IMR-90 (cell line): Measurements from ENCODE around the gene COX14. TPM values are rescaled to one million over a fixed set of nuclear protein-coding genes. Genes with fewer than 3 reads are reported as not detected.

Experiments used
- ATAC-seq: fragments of 200-7000 bp; cut with Tn5 transposase; 2 replicates; pipeline ENCODE4 v1.9.1; 2020; ENCODE audit warnings: low read depth, mild to moderate bottlenecking, moderate library complexity
- BruUV-seq: library from RNA; stranded (reverse); fragments of 400-500 nt; replicated peaks from 2 replicates; lab custom pipeline; 2021; lab: Mats Ljungman, UMichigan
- CTCF ChIA-PET: fragments of 300-600 bp; formaldehyde crosslinking; extraction: SDS; loops from one replicate; lab custom pipeline; 2021; ENCODE audit warnings: antibody characterized with exemption; lab: Yijun Ruan, JAX
- POLR2A ChIA-PET: fragments of 300-600 bp; sonication (Branson Sonifier 250); formaldehyde crosslinking; loops from one replicate; lab custom pipeline; 2022; ENCODE audit warnings: antibody characterized with exemption; ENCODE audit not compliant: unreplicated experiment; lab: Charles Lee
- DNase-seq: peaks from one replicate; pipeline ENCODE4 v3.0.0; 2013
- H2AFZ ChIP-seq: replicated peaks from 2 replicates; pipeline ENCODE3; 2013; ENCODE audit warnings: low read length, mild to moderate bottlenecking; ENCODE audit not compliant: poor library complexity
- H2AK5ac ChIP-seq: 2 replicates; pipeline ENCODE4 v1.6.1; 2013; ENCODE audit warnings: low read depth, low read length, inconsistent platforms
- H2AK9ac ChIP-seq: replicated peaks from 2 replicates; pipeline ENCODE3; 2013; ENCODE audit warnings: mild to moderate bottlenecking, low read depth, low read length, moderate library complexity; ENCODE audit not compliant: poor library complexity
- H2BK120ac ChIP-seq: 2 replicates; pipeline ENCODE4 v1.6.1; 2013; ENCODE audit warnings: low read depth, low read length, inconsistent platforms
- H2BK15ac ChIP-seq: 3 replicates; pipeline ENCODE4 v1.6.1; 2013; ENCODE audit warnings: low read depth, low read length, inconsistent platforms
- H2BK20ac ChIP-seq: 2 replicates; pipeline ENCODE4 v1.6.1; 2013; ENCODE audit warnings: low read depth, mild to moderate bottlenecking, inconsistent platforms, low read length, moderate library complexity
- H2BK5ac ChIP-seq: 2 replicates; pipeline ENCODE4 v1.6.1; 2013; ENCODE audit warnings: mild to moderate bottlenecking, low read depth, low read length, inconsistent platforms; ENCODE audit not compliant: poor library complexity, severe bottlenecking
- H3K14ac ChIP-seq: replicated peaks from 2 replicates; pipeline ENCODE4 v1.6.1; 2013; ENCODE audit warnings: low read depth, low read length, inconsistent platforms
- H3K18ac ChIP-seq: 2 replicates; pipeline ENCODE4 v1.6.1; 2013; ENCODE audit warnings: low read depth, low read length, control low read depth
- H3K23ac ChIP-seq: 2 replicates; pipeline ENCODE4 v1.6.1; 2013; ENCODE audit warnings: low read depth, low read length, inconsistent platforms
- H3K27ac ChIP-seq: 2 replicates; pipeline ENCODE4 v1.5.1; 2013; ENCODE audit warnings: mild to moderate bottlenecking, control low read depth, low read length; ENCODE audit not compliant: insufficient read depth
- H3K27me3 ChIP-seq: 2 replicates; pipeline ENCODE4 v1.6.1; 2013; ENCODE audit warnings: low read length; ENCODE audit not compliant: control insufficient read depth, insufficient read depth
- H3K36me3 ChIP-seq: 2 replicates; pipeline ENCODE4 v1.6.1; 2013; ENCODE audit warnings: low read length, mixed read lengths; ENCODE audit not compliant: control insufficient read depth, insufficient read depth
- H3K4ac ChIP-seq: 2 replicates; pipeline ENCODE4 v1.6.1; 2013; ENCODE audit warnings: low read depth, low read length, inconsistent platforms
- H3K4me1 ChIP-seq: 2 replicates; pipeline ENCODE4 v1.6.1; 2013; ENCODE audit warnings: low read length, mixed read lengths; ENCODE audit not compliant: control insufficient read depth, insufficient read depth
- H3K4me2 ChIP-seq: 2 replicates; pipeline ENCODE4 v1.6.1; 2013; ENCODE audit warnings: low read depth, mild to moderate bottlenecking, control low read depth, low read length, moderate library complexity
- H3K4me3 ChIP-seq: 2 replicates; pipeline ENCODE4 v1.5.1; 2013; ENCODE audit warnings: low read depth, mild to moderate bottlenecking, control low read depth, low read length, moderate library complexity; ENCODE audit not compliant: insufficient read depth
- H3K56ac ChIP-seq: 2 replicates; pipeline ENCODE4 v1.6.1; 2013; ENCODE audit warnings: low read length, inconsistent platforms; ENCODE audit not compliant: insufficient read depth; ENCODE audit errors: extremely low read depth
- H3K79me1 ChIP-seq, 2 experiments: 2 replicates each; pipeline ENCODE4 v1.6.1; 2013; ENCODE audit warnings: low read length in 2 of 2, inconsistent platforms in 1 of 2, low read depth in 1 of 2
- H3K9ac ChIP-seq: 2 replicates; pipeline ENCODE4 v1.6.1; 2013; ENCODE audit warnings: low read depth, low read length, control low read depth
- H3K9me1 ChIP-seq: 2 replicates; pipeline ENCODE4 v1.6.1; 2013; ENCODE audit warnings: low read length, inconsistent platforms; ENCODE audit not compliant: insufficient read depth
- H3K9me3 ChIP-seq: 2 replicates; pipeline ENCODE4 v1.6.1; 2013; ENCODE audit warnings: low read length; ENCODE audit not compliant: control insufficient read depth, insufficient read depth
- H4K20me1 ChIP-seq: 2 replicates; pipeline ENCODE4 v1.6.1; 2013; ENCODE audit warnings: low read length, inconsistent platforms; ENCODE audit not compliant: insufficient read depth
- H4K5ac ChIP-seq: 2 replicates; pipeline ENCODE4 v1.6.1; 2013; ENCODE audit warnings: mild to moderate bottlenecking, low read depth, low read length, control low read depth
- H4K8ac ChIP-seq, 2 experiments: 2 replicates each; pipeline ENCODE4 v1.6.1; 2013; ENCODE audit warnings: low read depth in 2 of 2, low read length in 2 of 2, control low read depth in 1 of 2, inconsistent platforms in 1 of 2
- H4K91ac ChIP-seq: 2 replicates; pipeline ENCODE4 v1.6.1; 2013; ENCODE audit warnings: low read depth, low read length, inconsistent platforms; ENCODE audit not compliant: insufficient read depth
- FOS ChIP-seq: fragments of 150-350 bp; IDR thresholded peaks from 2 replicates; pipeline ENCODE4 v1.6.1; 2016; ENCODE audit warnings: low read depth, low read length
- MAFK ChIP-seq: IDR thresholded peaks from 2 replicates; pipeline ENCODE4 v1.6.1; 2012; ENCODE audit warnings: low read depth, low read length, improper control_type of control experiment
- SMC3 ChIP-seq: fragments of 150-350 bp; IDR thresholded peaks from 2 replicates; pipeline ENCODE4 v1.6.1; 2016; ENCODE audit warnings: low read depth, mild to moderate bottlenecking, antibody characterized with exemption, low read length, moderate library complexity
- WGBS, 2 experiments: methylation state at CpG; one replicate each; pipeline versions ENCODE4 v1.1.5 to v1.1.7; 2013; ENCODE audit warnings: missing lambda C conversion rate in 2 of 2; ENCODE audit not compliant: insufficient read length in 1 of 2; ENCODE audit errors: extremely low coverage in 2 of 2; 5-methylcytosine and 5-hydroxymethylcytosine counted together
- dilution Hi-C: fragments of 300-500 bp; cut with HindIII; formaldehyde crosslinking; loops from one replicate; pipeline ENCODE4 v1.14.3; 2018; ENCODE audit warnings: low sequenced_read_pairs; ENCODE audit not compliant: unreplicated experiment
- in situ Hi-C: fragments of 300-500 bp; cut with MboI; formaldehyde crosslinking; loops from 3 replicates; pipeline ENCODE4 v1.14.3; 2019; ENCODE audit warnings: low sequenced_read_pairs, inconsistent platforms, mixed read lengths
- intact Hi-C: fragments of 100-400 bp; cut with micrococcal nuclease; formaldehyde crosslinking; loops from 2 replicates; pipeline ENCODE4 v1.10.0; 2022
- polyA plus RNA-seq, 3 experiments: library from polyadenylated mRNA; depleted of rRNA; stranded (reverse); fragments of >200 nt; gene quantifications; 2 replicates each; pipeline ENCODE4 v1.2.3, GENCODE V29; 2012; ENCODE audit warnings: low replicate concordance in 1 of 3
- total RNA-seq: library from RNA; depleted of rRNA; stranded (reverse); fragments of >200 nt; gene quantifications from 2 replicates; pipeline ENCODE4 v1.2.3, GENCODE V29; 2012

COX14 gene
- total and polyA plus RNA-seq, 2 of the 4 experiments (the other 2 are of a cell fraction) = 30.8 to 81.8 TPM

DNA sequence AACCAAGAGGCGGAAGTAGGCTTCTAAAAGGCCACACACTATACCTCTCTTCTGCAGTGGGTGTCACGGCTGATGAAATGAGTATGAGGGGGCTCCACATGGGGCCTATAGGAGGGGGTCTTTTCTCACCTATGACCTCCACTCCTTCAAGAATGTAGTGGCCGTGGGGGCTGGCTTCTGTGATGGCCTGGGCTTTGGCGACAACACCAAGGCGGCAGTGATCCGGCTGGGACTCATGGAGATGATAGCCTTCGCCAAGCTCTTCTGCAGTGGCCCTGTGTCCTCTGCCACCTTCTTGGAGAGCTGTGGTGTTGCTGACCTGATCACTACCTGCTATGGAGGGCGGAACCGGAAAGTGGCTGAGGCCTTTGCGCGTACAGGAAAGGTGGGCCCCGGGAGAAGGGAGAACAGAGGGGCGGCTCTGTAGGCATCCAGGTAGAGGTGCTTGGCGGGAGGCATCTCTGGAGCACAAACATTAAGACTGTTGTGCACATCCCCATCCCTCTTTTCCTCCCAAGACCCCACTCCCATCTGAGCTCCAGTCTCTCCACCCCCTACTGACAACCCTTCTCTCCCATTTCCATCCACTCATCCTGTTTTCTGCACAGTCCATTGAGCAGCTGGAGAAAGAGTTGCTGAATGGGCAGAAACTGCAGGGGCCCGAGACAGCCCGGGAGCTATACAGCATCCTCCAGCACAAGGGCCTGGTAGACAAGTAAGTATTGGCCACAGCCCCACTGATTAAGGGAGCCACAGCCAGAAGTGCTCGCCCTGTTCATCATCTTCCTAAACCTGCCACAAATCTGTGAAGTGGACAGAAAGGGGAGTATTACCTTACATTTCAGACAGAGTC is 4.4 kb upstream of the COX14 start:
- Histone ChIP-seq H3K23ac (no peak overlapping the region), H3K4me1 (peaks cover 13% of the 10 kb centered on the region), H3K18ac (no peak overlapping the region), H3K4me3 (no peak overlapping the region), H3K27ac (no peak overlapping the region), H3K9me1 (peaks cover 4% of the 10 kb centered on the region), H4K8ac (no peak overlapping the region), H3K36me3 (no peaks in the 10 kb centered on the region; the same call in 1 of the 2 replicates), H2BK20ac (no peak overlapping the region), H2AK9ac (no peak overlapping the region), H3K4ac (no peak overlapping the region), H3K56ac (no peak overlapping the region), H3K79me1 (peaks cover under 1 to 6% of the 10 kb centered on the region in 2 experiments; a peak in 2 of 4 replicates), H2AK5ac (no peak overlapping the region), H3K14ac (no peak overlapping the region), H3K9me3 (no peaks in the 10 kb centered on the region), H2BK15ac (no peak overlapping the region), H2BK5ac (no peak overlapping the region), H3K4me2 (no peak overlapping the region), H4K20me1 (0 out of 2 replicates have a peak, but pooled peaks cover 4% of the 10 kb centered on the region), H3K27me3 (peaks cover 4% of the 10 kb centered on the region; the same call in 1 of the 2 replicates), H4K91ac (no peak overlapping the region), H2BK120ac (no peak overlapping the region), H4K5ac (no peak overlapping the region), H2AFZ (no peak overlapping the region), H3K9ac (no peak overlapping the region)
- POLR2A ChIA-PET = no interaction called here
- no TSS peak for BruUV-seq
- CTCF ChIA-PET = no interaction called here
- dilution Hi-C loops (no loop called here), intact Hi-C loops (no loop called here), in situ Hi-C loops (no loop called here)
- ATAC-seq (no peak), DNase-seq (no peak)
- WGBS, 2 experiments = 77% methylated on average over 5 of the region's 17 CpGs; no CpG with 5 or more reads in 1 of the 2 experiments
- TF ChIP-seq SMC3 (no peak), MAFK (peak; percentile 10; the same call in 1 of the 2 replicates), FOS (no peak)
